SK-N-SH treated with all-trans-retinoic acid at 6 μM for 48 hours (cell line): Measurements from ENCODE around the gene MEF2B.

ENCODE experiments used
- ARNTL ChIP-seq: fragments of 450-650 bp; formaldehyde crosslinking; IDR thresholded peaks from 2 replicates; pipeline ENCODE4 v1.5.0; 2020; ENCODE audit warnings: low read depth, mild to moderate bottlenecking, moderate library complexity, borderline replicate concordance
- CSDC2 ChIP-seq: fragments of 250-450 bp; sonication (Bioruptor Pico); IDR thresholded peaks from 2 replicates; pipeline ENCODE4 v1.5.0; 2020; ENCODE audit warnings: mild to moderate bottlenecking, moderate library complexity
- OSR1 ChIP-seq: fragments of 250-450 bp; sonication (Bioruptor Pico); IDR thresholded peaks from 2 replicates; pipeline ENCODE4 v1.8.0; 2022; ENCODE audit warnings: moderate library complexity, mild to moderate bottlenecking, inconsistent platforms
- PATZ1 ChIP-seq: fragments of 250-450 bp; sonication (Bioruptor Pico); IDR thresholded peaks from 2 replicates; pipeline ENCODE4 v1.8.0; 2020; ENCODE audit warnings: mild to moderate bottlenecking, moderate library complexity, borderline replicate concordance
- PPARA ChIP-seq: fragments of 250-450 bp; sonication (Bioruptor Pico); IDR thresholded peaks from 2 replicates; pipeline ENCODE4 v1.5.0; 2020; ENCODE audit warnings: mild to moderate bottlenecking, borderline replicate concordance
- RARB ChIP-seq: fragments of 250-450 bp; sonication (Bioruptor Pico); IDR thresholded peaks from 2 replicates; pipeline ENCODE4 v1.8.0; 2021; ENCODE audit warnings: mild to moderate bottlenecking, moderate library complexity
- SNAI2 ChIP-seq: fragments of 250-450 bp; sonication (Bioruptor Pico); IDR thresholded peaks from 2 replicates; pipeline ENCODE4 v1.5.0; 2020; ENCODE audit warnings: mild to moderate bottlenecking, moderate library complexity
- TOX ChIP-seq: fragments of 250-450 bp; sonication (Bioruptor Pico); IDR thresholded peaks from 2 replicates; pipeline ENCODE4 v1.8.0; 2021; ENCODE audit warnings: mild to moderate bottlenecking, moderate library complexity, borderline replicate concordance
- TSHZ2 ChIP-seq: fragments of 250-450 bp; sonication (Bioruptor Pico); IDR thresholded peaks from 2 replicates; pipeline ENCODE4 v1.5.0; 2020; ENCODE audit warnings: mild to moderate bottlenecking, moderate library complexity
- ZC3H10 ChIP-seq: fragments of 250-450 bp; sonication (Bioruptor Pico); IDR thresholded peaks from 2 replicates; pipeline ENCODE4 v1.5.1; 2021; ENCODE audit warnings: mild to moderate bottlenecking, moderate library complexity
- ZFP3 ChIP-seq: fragments of 250-450 bp; sonication (Bioruptor Pico); IDR thresholded peaks from 2 replicates; pipeline ENCODE4 v1.5.0; 2020; ENCODE audit warnings: mild to moderate bottlenecking, moderate library complexity
- ZFP30 ChIP-seq: fragments of 450-650 bp; formaldehyde crosslinking; IDR thresholded peaks from 2 replicates; pipeline ENCODE4 v1.5.0; 2022; ENCODE audit warnings: mild to moderate bottlenecking, moderate library complexity
- ZNF8 ChIP-seq: fragments of 450-650 bp; formaldehyde crosslinking; IDR thresholded peaks from 2 replicates; pipeline ENCODE4 v1.5.0; 2020; ENCODE audit warnings: mild to moderate bottlenecking, moderate library complexity

- no peak for TF ChIP-seq CSDC2 (CRISPR knock-in tag)
- no peak for TF ChIP-seq ZFP3 (CRISPR knock-in tag)
- no peak for TF ChIP-seq PATZ1 (CRISPR knock-in tag)
- no peak for TF ChIP-seq SNAI2 (CRISPR knock-in tag)
- TF ChIP-seq RARB (CRISPR knock-in tag): no peak
- TF ChIP-seq PPARA (CRISPR knock-in tag): no peak
- no peak for TF ChIP-seq ZC3H10 (CRISPR knock-in tag)
- no peak for TF ChIP-seq ARNTL (CRISPR knock-in tag)
- no peak for TF ChIP-seq TOX (CRISPR knock-in tag)
- no peak for TF ChIP-seq TSHZ2
- no peak for TF ChIP-seq ZNF8 (CRISPR knock-in tag)
- no peak for TF ChIP-seq OSR1
- TF ChIP-seq ZFP30 (CRISPR knock-in tag): no peak
Observed at GRCh38 chr19:19145684-19146608, 24.1 kb downstream of the MEF2B start.
